ENCODE results near the gene CASK.
A peak's percentile ranks its signal among the peaks of the same experiment; 100 is the strongest.

CASK gene

DNA sequence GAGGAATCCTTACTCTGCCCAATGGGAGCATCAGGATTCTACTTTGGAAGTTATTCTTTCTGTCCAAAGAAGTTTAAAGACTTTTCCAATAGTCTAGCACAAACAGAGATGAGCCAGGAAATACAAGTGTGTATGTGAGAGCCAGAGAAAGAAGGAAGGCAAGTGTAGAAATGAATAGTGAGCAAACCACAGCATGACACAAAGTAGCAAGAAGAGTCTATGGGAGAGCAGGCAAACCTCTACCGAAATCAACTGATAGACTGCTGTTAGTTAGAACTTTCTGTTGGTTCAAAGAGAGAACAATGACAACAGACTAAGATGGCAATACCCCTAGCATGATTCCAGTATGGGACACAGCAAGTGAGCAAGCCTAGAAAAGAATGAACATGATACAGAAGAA, 250.7 kb downstream of the CASK start:
- TF ChIP-seq, protein P1, sequence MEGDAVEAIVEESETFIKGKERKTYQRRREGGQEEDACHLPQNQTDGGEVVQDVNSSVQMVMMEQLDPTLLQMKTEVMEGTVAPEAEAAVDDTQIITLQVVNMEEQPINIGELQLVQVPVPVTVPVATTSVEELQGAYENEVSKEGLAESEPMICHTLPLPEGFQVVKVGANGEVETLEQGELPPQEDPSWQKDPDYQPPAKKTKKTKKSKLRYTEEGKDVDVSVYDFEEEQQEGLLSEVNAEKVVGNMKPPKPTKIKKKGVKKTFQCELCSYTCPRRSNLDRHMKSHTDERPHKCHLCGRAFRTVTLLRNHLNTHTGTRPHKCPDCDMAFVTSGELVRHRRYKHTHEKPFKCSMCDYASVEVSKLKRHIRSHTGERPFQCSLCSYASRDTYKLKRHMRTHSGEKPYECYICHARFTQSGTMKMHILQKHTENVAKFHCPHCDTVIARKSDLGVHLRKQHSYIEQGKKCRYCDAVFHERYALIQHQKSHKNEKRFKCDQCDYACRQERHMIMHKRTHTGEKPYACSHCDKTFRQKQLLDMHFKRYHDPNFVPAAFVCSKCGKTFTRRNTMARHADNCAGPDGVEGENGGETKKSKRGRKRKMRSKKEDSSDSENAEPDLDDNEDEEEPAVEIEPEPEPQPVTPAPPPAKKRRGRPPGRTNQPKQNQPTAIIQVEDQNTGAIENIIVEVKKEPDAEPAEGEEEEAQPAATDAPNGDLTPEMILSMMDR (conservative IDR thresholded peaks at IDR 0.05; ENCODE audit: low read length): no peak
- DNase-seq (ENCODE audit: low read depth): no peak
- H3K4me3 ChIP-seq (ENCODE audit: low read length): no peak overlapping the region

DNA sequence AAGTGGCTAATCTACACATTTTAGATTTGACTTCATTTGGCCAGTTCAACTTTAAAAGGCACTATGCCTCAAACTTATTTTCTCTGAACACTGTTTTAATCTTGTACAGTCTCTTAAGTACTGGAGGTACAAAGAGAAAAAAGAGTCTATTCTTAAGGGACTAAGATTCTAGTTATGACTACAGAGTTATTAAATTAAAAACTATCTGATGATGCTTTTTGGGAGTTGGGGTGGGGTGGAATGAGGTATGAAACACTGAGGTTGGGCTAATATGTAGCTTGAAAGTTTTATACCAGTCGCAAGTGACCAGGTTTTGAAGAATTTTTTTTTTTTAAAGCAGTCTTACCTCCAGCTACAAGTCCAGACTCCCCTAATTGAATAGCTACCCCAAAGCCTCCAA, 252.3 kb downstream of the CASK start:
- H3K4me3 ChIP-seq (ENCODE audit: low read length): no peak overlapping the region
- no peak for DNase-seq (ENCODE audit: low read depth)
- TF ChIP-seq, protein P1 (conservative IDR thresholded peaks at IDR 0.05; ENCODE audit: low read length): no peak

DNA sequence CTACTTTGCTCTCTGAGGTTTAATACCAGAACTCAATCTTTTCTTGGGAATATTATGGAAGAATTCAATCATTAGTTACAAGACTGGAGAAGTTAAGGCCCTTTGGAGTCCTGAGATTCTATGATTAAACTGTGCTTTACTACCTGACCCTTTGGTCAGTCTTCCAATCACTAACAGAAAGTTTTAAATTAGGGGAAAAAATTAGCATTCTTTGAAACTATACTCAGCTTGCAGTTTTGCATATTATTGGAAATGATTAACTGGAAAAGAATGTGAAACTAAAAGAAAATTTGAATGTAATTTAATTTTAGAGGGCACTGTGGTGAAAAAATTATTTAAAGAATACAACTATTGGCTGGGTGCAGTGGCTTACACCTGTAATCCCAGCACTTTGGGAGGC, 253.2 kb downstream of the CASK start:
- H3K4me3 ChIP-seq (ENCODE audit: low read length): no peak overlapping the region
- peak; percentile 5 for DNase-seq (ENCODE audit: low read depth)
- TF ChIP-seq, protein P1 (conservative IDR thresholded peaks at IDR 0.05; ENCODE audit: low read length): no peak

DNA sequence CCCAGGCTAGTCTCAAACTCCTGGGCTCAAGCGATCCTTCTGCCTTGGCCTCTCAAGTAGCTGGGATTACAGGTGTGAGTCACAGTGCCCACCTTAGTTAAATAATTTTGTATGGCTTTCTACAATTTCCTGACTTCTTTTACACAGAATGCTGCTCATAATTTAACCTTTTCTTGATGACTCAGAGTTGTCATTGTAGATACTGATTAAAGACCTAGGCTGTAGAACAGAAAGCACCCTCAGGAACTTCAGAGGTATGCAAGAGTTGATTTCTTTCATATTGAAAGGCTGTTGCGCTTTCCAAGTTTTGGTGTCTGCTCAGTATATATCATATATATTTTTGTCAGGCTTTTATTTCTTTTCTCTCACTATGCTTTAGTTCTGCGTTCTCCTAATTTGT, 255.7 kb downstream of the CASK start:
- no peak for DNase-seq (ENCODE audit: low read depth)
- H3K4me3 ChIP-seq (ENCODE audit: low read length): no peak overlapping the region
- TF ChIP-seq, protein P1 (conservative IDR thresholded peaks at IDR 0.05; ENCODE audit: low read length): no peak

DNA sequence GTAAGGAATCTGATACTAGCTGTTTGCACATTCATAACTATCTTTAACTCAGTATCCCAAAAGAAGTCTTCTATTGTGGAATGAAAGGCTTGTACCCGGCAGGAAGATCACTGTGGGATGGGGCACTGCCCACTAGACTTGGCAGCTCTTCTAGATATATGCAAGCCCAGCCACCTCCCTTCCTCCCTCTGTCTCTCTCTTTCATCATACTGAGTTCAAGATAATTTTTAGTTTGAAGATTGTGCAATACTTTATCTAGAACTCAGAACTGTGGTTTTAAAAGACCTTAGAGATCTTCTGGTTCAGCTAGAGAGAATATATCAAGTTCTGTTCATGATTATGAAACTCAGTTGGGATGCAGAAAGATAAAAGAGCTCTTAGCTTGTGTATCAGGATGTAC, 257.1 kb downstream of the CASK start:
- TF ChIP-seq, protein P1 (conservative IDR thresholded peaks at IDR 0.05; ENCODE audit: low read length): no peak
- no peak overlapping the region for H3K4me3 ChIP-seq (ENCODE audit: low read length)
- DNase-seq (ENCODE audit: low read depth): peak; percentile 34

DNA sequence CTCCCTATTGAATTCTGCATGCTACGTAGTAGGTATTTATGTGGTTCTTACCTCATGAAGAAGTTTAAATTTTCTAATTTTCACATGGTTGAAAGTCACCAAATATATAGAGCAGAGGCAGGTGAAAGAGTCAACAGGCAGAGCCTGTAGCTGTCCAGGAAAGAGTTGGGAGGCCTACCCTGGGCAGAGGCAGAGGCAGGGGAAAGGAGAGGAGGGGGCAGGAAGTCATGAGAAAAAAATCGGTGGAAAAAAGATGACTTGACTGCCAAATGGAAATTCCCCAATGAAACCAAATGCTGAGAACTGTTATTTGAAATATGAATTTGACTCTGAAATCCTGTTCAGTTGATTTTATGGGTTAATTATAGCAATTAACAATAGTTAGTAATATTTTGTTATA, 257.7 kb downstream of the CASK start:
- no peak for DNase-seq (ENCODE audit: low read depth)
- no peak overlapping the region for H3K4me3 ChIP-seq (ENCODE audit: low read length)
- TF ChIP-seq, protein P1 (conservative IDR thresholded peaks at IDR 0.05; ENCODE audit: low read length): no peak

DNA sequence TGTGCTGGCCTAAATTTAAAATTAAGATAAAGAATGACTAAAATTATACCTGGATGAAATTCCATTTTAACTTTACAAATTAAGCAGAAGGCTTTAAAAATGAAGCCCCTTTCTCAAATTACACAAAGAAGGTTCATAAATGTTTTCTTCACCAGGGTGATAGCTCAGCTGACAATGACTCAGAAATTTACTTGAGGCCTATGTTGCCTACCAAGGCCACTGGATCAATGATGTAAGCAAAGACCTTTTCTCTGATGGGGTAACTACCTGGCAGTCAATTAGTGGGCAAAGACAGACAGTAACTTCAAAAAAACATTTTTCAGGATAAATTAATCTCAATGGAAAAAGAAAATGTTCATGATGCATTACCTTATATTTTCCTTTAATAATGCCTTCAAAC, 258.4 kb downstream of the CASK start:
- TF ChIP-seq, protein P1 (conservative IDR thresholded peaks at IDR 0.05; ENCODE audit: low read length): no peak
- H3K4me3 ChIP-seq (ENCODE audit: low read length): no peak overlapping the region
- DNase-seq (ENCODE audit: low read depth): peak; percentile 6
